Spleen (tissue), 7 donors: ENCODE data around the gene CLDN18.

Source experiments
- POLR2A ChIP-seq, 3 donors: fragments of 450-650 bp; IDR thresholded peaks; one replicate each; pipeline ENCODE4 v1.5.1; 2017; ENCODE audit warnings: antibody characterized with exemption in 3 of 3, mild to moderate bottlenecking in 1 of 3
- TF ChIP-seq, protein P1 (sequence below), 11 experiments: fragments of 200-600 bp in 7 of 11; fragments of 450-650 bp in 4 of 11; sonication (generic) in 4 of 11; IDR thresholded peaks in 8 of 11; conservative IDR thresholded peaks in 3 of 11; 1 replicate in 7 of 11; 2 replicates in 4 of 11; pipeline versions ENCODE4 v1.4.0 to v1.8.0; 2016 to 2021; ENCODE audit warnings: antibody characterized with exemption in 11 of 11, inconsistent platforms in 4 of 11, mild to moderate bottlenecking in 1 of 11
- donor health status: DM: no; HTN: no; CAD: no; lungs with moderate emphysema.
- donor health status: DM: no; HTN: no; CAD: no.
- donor health status: DM: no; HTN: no; CAD: no.

- TF ChIP-seq, protein P1, sequence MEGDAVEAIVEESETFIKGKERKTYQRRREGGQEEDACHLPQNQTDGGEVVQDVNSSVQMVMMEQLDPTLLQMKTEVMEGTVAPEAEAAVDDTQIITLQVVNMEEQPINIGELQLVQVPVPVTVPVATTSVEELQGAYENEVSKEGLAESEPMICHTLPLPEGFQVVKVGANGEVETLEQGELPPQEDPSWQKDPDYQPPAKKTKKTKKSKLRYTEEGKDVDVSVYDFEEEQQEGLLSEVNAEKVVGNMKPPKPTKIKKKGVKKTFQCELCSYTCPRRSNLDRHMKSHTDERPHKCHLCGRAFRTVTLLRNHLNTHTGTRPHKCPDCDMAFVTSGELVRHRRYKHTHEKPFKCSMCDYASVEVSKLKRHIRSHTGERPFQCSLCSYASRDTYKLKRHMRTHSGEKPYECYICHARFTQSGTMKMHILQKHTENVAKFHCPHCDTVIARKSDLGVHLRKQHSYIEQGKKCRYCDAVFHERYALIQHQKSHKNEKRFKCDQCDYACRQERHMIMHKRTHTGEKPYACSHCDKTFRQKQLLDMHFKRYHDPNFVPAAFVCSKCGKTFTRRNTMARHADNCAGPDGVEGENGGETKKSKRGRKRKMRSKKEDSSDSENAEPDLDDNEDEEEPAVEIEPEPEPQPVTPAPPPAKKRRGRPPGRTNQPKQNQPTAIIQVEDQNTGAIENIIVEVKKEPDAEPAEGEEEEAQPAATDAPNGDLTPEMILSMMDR (IDR thresholded peaks at IDR 0.05 in 8 of 11, conservative IDR thresholded peaks at IDR 0.05 in 3 of 11), result no peak
- no peak for TF ChIP-seq POLR2A (IDR thresholded peaks at IDR 0.05)
Measured at GRCh38 chr3:138068046-138068445, 58.1 kb downstream of the CLDN18 start.
